ENCODE data around the gene MNT.

MNT gene

GRCh38 chr17:2362416-2362815, 38.4 kb downstream of the MNT start:
- no peak for DNase-seq

GRCh38 chr17:2362016-2362415, 38.8 kb downstream of the MNT start:
- DNase-seq = no peak

GRCh38 chr17:2361010-2361760, 39.7 kb downstream of the MNT start:
- DNase-seq = no peak

GRCh38 chr17:2357931-2358434, 42.9 kb downstream of the MNT start:
- DNase-seq = peak; percentile 11

- DNase-seq = no peak
Measured at GRCh38 chr17:2357237-2357636, 43.6 kb downstream of the MNT start.

GRCh38 chr17:2354311-2354710, 46.5 kb downstream of the MNT start:
- DNase-seq = no peak

- DNase-seq = no peak
Measured at GRCh38 chr17:2351269-2351668, 49.6 kb downstream of the MNT start.

GRCh38 chr17:2347805-2348685, 52.8 kb downstream of the MNT start:
- DNase-seq = no peak

GRCh38 chr17:2346475-2346874, 54.4 kb downstream of the MNT start:
- no peak for DNase-seq

GRCh38 chr17:2344528-2344927, 56.3 kb downstream of the MNT start:
- no peak for DNase-seq

- no peak for DNase-seq
Measured at GRCh38 chr17:2343421-2343820, 57.4 kb downstream of the MNT start.

- DNase-seq = no peak
Measured at GRCh38 chr17:2338315-2338657, 62.6 kb downstream of the MNT start.

GRCh38 chr17:2337544-2338314, 63.1 kb downstream of the MNT start:
- peak; percentile 63 for DNase-seq

- peak; percentile 85 for DNase-seq
Measured at GRCh38 chr17:2336852-2337543, 63.9 kb downstream of the MNT start, which contains the start of gene SGSM2. Gene SGSM2, plus strand, starts transcription at chr17:2337501. Its CDS starts 188 bp downstream, at chr17:2337689.

- peak; percentile 95 for DNase-seq
Measured at GRCh38 chr17:2336215-2336851, 64.5 kb downstream of the MNT start, which contains the start of gene TSR1. Gene TSR1, minus strand, starts transcription at chr17:2336457. Its CDS starts 30 bp downstream, at chr17:2336427.

- no peak for DNase-seq
Measured at GRCh38 chr17:2335726-2336214, 65.1 kb downstream of the MNT start.

Measured in right hindlimb (tissue), 1 donor.